Epithelial cell of proximal tubule (primary cell): ENCODE results near the gene HEMGN. TPM values are rescaled to one million over a fixed set of nuclear protein-coding genes. Genes with fewer than 3 reads are reported as not detected.
A peak's percentile ranks its signal among the peaks of the same experiment; 100 is the strongest.
"Not testable (repeated sequence)": the region's sequence is repeated elsewhere in the genome, so short reads cannot be mapped to it uniquely, and the experiment has no call there.

ENCODE experiments used
- DNase-seq: peaks from one replicate; pipeline ENCODE4 v3.0.0-alpha.2; 2011; ENCODE audit warnings: low read depth
- H3K4me3 ChIP-seq: 2 replicates; pipeline ENCODE4 v1.5.1; 2011; ENCODE audit warnings: low read depth, mild to moderate bottlenecking, low read length
- total RNA-seq: library from RNA; depleted of rRNA; stranded (reverse); fragments of >200 nt; gene quantifications from 2 replicates; pipeline ENCODE4 v1.2.3, GENCODE V29; 2015
- TF ChIP-seq, protein P1 (sequence below): conservative IDR thresholded peaks from 2 replicates; pipeline ENCODE4 v1.5.1; 2012; ENCODE audit warnings: low read depth, mild to moderate bottlenecking, low read length

The HEMGN gene
- total RNA-seq, 1 donor from 2014 or later: not detected

DNA sequence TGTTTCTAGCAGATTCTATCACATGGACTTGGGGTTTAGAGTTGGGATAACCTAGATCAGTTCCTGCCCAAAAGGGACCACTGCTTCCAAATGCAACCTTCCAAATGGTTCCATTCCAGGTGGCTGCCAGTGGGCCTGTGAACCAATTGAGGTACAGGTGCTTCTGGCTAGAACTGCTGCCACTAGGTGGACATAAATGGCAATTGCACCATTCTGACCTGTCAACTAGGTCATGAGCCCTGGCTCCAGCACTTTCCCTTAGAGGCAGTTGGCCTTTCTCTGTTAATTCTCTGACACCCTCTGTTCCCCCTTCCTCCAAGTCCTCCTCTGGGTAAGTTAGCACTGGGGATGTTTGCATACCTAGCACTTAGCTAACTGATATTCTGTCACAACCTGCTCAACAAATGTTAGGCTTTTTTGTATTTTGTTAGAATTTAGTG, 16.6 kb upstream of the HEMGN start:
- no peak overlapping the region for H3K4me3 ChIP-seq
- DNase-seq: peak; percentile 7
- TF ChIP-seq, protein P1, sequence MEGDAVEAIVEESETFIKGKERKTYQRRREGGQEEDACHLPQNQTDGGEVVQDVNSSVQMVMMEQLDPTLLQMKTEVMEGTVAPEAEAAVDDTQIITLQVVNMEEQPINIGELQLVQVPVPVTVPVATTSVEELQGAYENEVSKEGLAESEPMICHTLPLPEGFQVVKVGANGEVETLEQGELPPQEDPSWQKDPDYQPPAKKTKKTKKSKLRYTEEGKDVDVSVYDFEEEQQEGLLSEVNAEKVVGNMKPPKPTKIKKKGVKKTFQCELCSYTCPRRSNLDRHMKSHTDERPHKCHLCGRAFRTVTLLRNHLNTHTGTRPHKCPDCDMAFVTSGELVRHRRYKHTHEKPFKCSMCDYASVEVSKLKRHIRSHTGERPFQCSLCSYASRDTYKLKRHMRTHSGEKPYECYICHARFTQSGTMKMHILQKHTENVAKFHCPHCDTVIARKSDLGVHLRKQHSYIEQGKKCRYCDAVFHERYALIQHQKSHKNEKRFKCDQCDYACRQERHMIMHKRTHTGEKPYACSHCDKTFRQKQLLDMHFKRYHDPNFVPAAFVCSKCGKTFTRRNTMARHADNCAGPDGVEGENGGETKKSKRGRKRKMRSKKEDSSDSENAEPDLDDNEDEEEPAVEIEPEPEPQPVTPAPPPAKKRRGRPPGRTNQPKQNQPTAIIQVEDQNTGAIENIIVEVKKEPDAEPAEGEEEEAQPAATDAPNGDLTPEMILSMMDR: peak; percentile 80

DNA sequence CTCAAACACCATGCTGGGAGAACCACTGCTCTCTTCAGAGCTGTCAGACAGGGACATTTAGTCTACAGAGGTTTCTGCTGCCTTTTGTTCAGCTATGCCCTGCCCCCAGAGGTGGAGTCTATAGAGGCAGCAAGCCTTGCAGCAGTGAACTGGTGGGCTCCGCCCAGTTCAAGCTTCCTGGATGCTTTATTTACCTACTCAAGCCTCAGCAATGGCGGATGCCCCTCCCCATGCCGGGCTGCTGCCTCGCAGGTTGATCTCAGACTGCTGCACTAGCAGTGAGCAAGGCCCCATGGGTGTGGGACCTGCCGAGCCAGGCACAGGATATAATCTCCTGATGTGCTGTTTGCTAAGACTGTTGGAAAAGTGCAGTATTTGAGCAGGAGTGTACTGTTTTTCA, 12.9 kb upstream of the HEMGN start:
- not testable (repeated sequence) for H3K4me3 ChIP-seq, DNase-seq

DNA sequence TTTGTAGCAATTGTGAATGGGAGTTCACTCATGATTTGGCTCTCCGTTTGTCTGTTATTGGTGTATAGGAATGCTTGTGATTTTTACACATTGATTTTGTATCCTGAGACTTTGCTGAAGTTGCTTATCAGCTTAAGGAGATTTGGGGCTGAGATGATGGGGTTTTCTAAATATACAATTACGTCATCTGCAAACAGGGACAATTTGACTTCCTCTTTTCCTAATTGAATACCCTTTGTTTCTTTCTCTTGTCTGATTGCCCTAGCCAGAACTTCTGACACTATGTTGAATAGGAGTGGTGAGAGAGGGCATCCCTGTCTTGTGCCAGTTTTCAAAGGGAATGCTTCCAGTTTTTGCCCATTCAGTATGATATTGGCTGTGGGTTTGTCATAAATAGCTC, 9.1 kb upstream of the HEMGN start:
- DNase-seq: not testable (repeated sequence)

DNA sequence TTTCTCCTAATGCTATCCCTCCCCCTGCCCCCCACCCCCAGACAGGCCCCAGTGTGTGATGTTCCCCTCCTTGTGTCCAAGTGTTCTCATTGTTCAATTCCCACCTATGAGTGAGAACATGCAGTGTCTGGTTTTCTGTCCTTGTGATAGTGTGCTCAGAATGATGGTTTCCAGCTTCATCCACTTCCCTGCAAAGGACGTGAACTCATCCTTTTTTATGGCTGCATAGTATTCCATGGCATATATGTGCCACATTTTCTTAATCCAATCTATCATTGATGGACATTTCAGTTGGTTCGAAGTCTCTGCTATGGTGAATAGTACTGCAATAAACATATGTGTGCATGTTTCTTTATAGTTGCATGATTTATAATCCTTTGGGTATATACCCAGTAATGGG, 7.5 kb upstream of the HEMGN start:
- not testable (repeated sequence) for DNase-seq, H3K4me3 ChIP-seq

More for the DNA sequence above, 9.1 kb upstream of the HEMGN start:
- not testable (repeated sequence) for H3K4me3 ChIP-seq

DNA sequence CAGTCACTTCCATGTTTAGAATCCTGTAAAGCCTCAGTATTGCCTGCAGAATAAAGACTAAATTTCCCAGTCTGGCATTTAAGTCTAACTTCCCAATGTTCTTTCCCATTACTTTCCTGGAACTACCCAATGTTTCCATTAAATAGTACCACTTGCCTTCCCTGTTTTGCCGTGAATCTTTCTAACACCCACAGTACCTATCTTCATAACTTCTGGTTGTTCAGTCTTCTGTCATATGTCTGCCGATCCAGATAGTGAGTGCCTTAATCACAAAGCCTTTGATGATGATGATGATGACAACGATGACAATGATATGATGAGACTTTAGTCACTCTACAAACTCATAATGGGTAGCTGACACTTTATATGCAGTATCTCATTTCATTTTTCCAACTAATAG, 6.6 kb upstream of the HEMGN start:
- no peak overlapping the region for H3K4me3 ChIP-seq
- no peak for DNase-seq
- TF ChIP-seq, protein P1: no peak

DNA sequence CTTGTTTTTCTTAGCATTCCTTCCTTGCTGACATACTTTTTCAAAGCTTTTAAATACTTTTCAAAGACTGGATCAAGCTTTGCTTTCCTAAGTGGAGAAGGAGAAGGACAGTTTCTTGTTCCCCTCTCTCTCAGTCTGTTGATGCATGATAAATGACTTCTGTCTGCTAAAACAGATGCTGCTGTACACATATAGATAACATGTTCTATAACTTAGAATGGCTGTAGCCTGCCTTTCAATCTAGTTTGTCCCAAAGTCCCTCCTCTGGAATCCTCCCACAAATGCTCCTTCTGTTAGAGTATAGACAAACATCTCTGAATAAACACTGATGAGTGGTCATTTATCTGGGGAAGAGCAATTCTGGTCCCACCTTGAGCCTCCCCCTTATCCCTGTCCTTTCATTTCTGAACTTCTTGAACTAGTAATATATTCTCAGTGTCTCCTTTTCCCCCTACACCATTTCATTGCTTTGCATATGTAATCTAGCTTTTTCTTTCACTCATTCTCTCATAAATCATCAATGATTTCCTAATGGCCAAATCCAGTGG, 5.4 kb upstream of the HEMGN start:
- TF ChIP-seq, protein P1: no peak
- no peak for DNase-seq
- H3K4me3 ChIP-seq: no peak overlapping the region

DNA sequence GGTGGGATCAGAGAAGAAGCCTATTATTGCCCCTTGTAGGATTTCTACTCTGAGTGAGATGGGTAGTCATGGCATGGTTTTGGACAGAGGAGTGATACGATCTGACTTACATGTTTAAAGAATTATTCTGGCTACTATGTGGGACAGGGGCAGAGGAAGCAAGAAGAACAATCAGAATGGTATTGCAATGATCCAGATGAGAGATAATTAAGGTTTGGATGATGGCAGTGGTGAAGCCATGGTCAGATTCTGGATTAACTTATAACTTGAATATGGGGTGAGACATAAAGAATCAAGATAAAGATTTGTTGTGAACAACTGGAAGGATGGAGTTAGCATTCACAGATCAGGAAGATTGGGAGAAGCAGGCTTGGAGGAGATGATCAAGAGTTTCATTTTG, 3.4 kb upstream of the HEMGN start:
- DNase-seq: no peak
- TF ChIP-seq, protein P1: no peak
- H3K4me3 ChIP-seq: no peak overlapping the region

DNA sequence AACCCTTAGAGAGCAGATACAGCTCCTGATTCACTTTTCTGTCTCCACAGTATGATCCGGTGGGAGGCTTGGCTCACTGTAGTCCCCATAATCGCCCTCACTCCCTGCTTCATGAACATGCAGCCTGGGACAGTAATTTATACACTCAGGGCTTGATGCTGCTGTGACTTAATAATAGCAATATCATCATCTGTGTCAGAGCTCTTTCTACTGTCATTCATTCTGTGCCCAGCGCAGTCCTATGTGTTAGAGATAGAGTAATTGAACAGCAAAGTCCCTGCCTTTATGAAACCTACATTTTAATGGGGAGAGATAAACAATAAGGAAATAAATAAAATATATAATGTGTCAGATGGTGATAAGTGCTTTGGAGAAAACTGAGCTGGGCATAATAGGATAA, 2.8 kb upstream of the HEMGN start:
- TF ChIP-seq, protein P1: no peak
- no peak overlapping the region for H3K4me3 ChIP-seq
- no peak for DNase-seq

DNA sequence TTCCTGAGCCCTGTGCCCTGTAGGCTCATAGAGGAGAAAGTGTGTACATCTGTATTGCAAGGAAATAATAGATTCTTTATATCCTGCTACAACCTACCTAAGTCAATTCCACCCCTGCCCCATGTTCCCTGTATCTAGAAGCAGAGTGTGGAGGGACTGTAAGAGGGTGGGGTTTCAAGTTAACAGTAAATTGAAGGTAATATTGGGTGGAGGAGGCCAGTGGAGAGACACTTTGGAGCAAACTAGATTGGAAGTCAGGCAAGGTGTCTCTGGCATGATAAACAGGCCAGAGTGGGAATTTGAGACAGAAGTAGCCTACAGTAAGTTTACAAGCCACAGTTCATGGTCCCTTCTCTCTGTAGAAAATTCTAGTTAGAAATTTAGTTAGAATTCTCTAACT, 2.3 kb upstream of the HEMGN start:
- DNase-seq: no peak
- H3K4me3 ChIP-seq: no peak overlapping the region
- TF ChIP-seq, protein P1: no peak
